Left colon (tissue), 2 donors: ENCODE measurements around the gene TUG1. TPM values are rescaled to one million over a fixed set of nuclear protein-coding genes. Genes with fewer than 3 reads are reported as not detected.

Experiments used
- ATAC-seq: fragments of 200-7000 bp; cut with Tn5 transposase; one replicate; pipeline ENCODE4 v1.9.1; 2020; ENCODE audit warnings: mild to moderate bottlenecking, moderate library complexity
- DNase-seq, 2 donors: peaks; one replicate each; pipeline ENCODE4 v3.0.0-alpha.2; 2020
- intact Hi-C, 2 donors: fragments of 100-400 bp; cut with DNase I in 1 of 2; cut with micrococcal nuclease in 1 of 2; formaldehyde crosslinking; loops; one replicate each; pipeline versions ENCODE4 v1.11.2 to v1.14.0; 2022; cut with DNase I, micrococcal nuclease
- long read RNA-seq: library from polyadenylated mRNA; unstranded; transcript quantifications from one replicate; pipeline ENCODE4 v2.0.0, GENCODE V29; 2021
- total RNA-seq, 2 donors: library from RNA; stranded (reverse); fragmentation: NEBNext Ultra II Directional; extraction: Animal tissue kit (Norgen Biotek cat#: 25700); gene quantifications; one replicate each; pipeline ENCODE4 v1.2.1, GENCODE V29; 2021
- donor health status: DM: no; HTN: no; CAD: no.
- donor health status: DM: yes; HTN: yes; CAD: no.

Gene TUG1
- 10 to 100 TPM; 67.4 to 72.1 TPM for total RNA-seq
- long read RNA-seq, full-length matches to known transcripts = 13 of 25 reads
- long read RNA-seq, partial matches to known transcripts = 8 of 25 reads
- long read RNA-seq, other reads (novel, unspliced or antisense) = 4 of 25 reads

DNA sequence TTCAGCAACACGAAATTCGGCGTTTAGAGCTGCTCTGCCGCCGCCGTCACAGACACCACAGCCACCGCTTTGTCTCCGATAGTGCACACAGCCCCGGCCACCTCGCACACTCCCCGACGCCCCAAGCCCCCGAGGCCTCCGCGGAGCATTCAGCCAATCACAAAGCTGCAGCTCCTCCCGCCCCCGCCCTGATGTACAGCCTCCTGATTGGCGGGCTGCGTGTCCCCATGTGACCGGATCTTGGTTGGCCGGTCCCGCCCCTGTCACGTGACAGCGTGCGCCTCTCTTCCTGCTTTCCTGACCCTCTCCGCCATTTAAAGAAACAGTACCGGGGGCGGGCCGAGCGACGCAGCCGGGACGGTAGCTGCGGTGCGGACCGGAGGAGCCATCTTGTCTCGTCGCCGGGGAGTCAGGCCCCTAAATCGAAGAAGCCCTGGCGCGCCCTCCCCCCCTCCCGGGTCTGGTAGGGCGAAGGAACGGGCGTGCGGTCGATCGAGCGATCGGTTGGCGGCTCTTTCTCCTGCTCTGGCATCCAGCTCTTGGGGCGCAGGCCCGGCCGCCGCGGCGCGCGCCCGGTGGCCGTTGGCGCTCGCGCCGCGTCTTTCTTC, at the start of gene TUG1:
Gene TUG1 (plus strand): TSS at position 342 of the 608 bp plus-strand sequence.
- intact Hi-C loops = no loop called here
- ATAC-seq (peak; percentile 94), DNase-seq (peak; percentile 99)

DNA sequence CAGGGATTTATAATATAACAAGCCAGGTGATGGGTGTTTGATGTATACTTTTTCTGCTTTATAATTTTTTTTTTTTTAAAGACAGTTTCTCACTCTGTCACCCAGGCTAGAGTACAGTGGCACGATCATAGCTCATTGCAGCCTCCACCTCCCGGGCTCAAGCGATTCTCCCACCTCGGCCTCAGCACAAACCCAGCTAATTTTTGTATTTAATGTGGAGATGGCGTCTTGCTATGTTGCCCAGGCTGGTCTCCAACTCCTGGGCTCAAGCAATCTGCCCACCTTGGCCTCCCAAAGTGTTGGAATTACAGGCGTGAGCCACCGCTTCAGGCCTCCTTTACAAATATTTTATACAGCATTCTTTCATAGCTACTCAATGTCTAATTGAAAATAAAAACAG, 49.1 kb upstream of the TUG1 start:
- DNase-seq = no peak

DNA sequence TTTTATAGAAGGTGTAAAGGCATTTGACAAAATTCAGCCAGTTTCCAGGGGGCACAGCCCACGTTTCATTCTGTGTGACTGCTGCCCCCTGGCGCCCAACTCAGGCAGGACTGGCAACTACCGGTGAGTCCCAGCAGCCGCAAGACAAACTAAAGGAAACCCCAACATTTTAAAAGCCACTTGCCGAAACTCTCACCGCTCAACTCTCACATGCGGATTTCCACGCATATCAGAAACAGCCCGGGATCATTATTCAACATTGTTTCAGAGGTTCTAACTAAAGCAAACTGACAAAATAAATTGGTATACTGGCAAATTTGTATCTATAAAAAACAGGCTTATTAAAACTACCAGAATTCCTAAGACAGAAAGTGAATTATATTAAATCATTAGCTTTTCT, 48.7 kb upstream of the TUG1 start:
- intact Hi-C loops = no loop called here
- peak; percentile 50 to 86 for DNase-seq
- ATAC-seq = peak; percentile 64

More for the DNA sequence above, 49.1 kb upstream of the TUG1 start:
- intact Hi-C loops = loop anchor here (10.0 kb wide), 2 partner anchors 155 to 285 kb away; partner anchors contain the start of gene SLC35E4 (in 1 of the 2)
- no peak for ATAC-seq

GRCh38 chr22:30921108-30921507, 48.0 kb upstream of the TUG1 start:
- intact Hi-C loops = no loop called here
- no peak for DNase-seq
- no peak for ATAC-seq

- peak; percentile 63 to 72 for DNase-seq
- peak; percentile 68 for ATAC-seq
- intact Hi-C loops = no loop called here
Measured at GRCh38 chr22:30922151-30922611, 46.9 kb upstream of the TUG1 start.

- ATAC-seq = no peak
- no peak for DNase-seq
Measured at GRCh38 chr22:30923168-30923900, 45.7 kb upstream of the TUG1 start.

GRCh38 chr22:30925667-30926066, 43.4 kb upstream of the TUG1 start:
- ATAC-seq (no peak), DNase-seq (no peak)
- intact Hi-C loops = no loop called here

More at GRCh38 chr22:30923168-30923900, 45.7 kb upstream of the TUG1 start:
- intact Hi-C loops = no loop called here

DNA sequence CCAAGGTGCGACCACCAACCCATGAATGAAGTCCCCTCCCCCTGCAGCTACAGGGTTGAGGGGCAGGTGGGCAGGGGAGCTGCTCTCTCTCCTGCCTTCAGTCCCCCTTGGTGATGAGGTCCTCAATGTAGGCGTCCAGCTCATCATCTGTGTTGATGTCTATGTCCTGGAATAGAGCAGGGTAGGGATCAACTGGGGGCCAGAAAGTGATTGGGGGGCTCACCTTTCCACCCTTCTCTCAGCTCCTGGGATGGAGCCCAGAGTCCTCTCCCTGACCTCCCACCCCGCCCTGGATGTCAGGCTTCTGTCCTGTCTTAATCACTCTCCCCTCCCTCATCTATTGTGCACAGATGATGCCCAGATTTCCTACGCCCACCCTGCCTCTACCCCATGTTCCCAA, 42.4 kb upstream of the TUG1 start:
- intact Hi-C loops = no loop called here

DNA sequence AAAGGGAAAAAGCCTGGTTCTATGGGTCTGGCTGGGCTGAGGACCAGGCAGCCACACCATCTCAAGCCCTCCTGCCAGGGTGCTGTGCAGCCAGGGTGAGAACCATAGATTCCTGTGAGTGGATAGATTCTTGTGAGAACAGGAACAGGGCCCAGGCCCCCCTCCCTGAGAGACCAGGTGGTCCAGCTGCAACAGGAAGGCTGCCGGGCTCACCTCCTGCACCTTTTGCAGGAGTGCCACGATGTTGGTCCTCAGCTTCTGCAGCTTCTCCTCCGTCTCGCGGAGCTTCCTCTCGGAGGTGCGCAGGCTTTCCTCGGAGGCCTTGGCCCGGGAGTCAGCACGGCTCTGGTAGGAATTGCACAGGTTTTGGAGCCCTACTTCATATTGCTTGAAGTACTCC, 41.3 kb upstream of the TUG1 start:
- DNase-seq = no peak
- intact Hi-C loops = no loop called here
- no peak for ATAC-seq

More for the DNA sequence above, 42.4 kb upstream of the TUG1 start:
- ATAC-seq = no peak
- no peak for DNase-seq

DNA sequence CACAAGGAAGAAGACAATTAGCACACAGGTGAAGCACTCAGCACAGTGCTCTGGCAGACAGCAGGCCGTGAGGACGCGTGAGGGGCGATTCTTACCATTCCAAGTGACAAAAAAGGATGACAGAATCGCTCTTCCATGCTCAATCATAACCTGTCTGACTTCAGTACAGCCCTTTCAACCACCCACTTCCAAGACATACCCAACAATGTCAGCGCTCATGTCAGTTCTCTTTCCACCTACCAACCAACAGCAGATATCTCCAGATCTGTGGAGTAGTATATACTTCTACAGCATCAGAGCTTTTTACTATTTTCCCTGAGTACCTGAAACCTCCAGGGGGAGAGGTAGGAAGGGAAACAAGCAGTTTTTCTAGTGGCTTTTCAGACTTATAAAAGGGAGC, 40.7 kb upstream of the TUG1 start:
- intact Hi-C loops = no loop called here
- ATAC-seq (no peak), DNase-seq (no peak)

DNA sequence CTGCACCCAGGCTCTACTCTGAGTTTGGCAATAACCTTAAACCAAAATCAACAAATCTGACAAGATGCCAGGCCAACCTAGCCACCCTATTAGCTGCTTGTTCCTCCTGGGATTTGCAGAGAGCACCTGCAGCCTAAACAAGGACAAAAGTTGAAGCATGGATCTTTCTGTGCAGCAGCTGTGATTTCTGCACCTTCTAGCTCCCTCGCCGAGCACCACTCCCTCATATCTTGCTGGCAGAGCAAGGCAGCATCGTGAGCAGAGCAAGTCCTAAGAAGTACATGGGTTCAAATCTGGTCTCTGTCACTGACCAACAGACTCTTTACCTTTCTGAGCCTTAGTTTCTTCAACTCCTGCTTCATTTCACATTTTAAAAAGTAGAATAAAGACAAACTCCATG, 38.8 kb upstream of the TUG1 start:
- intact Hi-C loops = no loop called here
- no peak for DNase-seq
- no peak for ATAC-seq

DNA sequence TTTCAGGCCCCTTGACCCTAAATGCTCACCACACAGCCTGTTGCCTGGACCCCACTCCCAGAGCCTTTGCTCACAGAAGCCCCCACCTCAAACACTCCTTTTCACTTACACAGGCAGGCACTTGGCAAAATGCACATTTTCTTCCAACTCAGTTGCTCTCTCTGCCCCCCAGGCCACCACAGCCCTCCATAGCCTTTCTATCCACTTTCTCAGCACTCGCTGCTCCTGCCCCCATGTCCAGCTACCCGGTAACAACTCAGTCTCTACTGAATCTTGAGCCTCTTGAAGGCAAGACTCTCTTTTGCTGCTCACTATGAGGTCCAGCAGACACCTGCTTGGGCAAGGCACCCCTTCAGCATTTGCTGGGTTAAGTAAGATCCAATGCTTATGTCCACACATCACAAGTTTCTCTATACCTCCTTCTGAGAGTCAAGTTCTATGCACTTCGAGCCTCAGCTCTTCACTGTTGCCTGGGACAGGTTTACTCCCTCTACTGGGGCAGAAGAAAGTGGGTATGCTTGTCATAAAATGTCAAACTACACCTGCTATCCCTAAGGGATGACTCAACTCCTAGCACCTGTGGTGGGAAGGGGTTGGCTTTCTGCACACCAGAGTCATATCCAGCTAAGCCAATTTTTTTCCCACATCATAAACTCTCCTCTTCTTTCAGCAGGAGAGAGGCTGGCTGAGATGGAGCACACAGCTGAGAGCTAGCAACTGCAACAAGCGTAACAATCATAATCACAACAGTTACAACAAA, 37.3 kb upstream of the TUG1 start:
- DNase-seq (no peak), ATAC-seq (no peak)
- intact Hi-C loops = no loop called here

DNA sequence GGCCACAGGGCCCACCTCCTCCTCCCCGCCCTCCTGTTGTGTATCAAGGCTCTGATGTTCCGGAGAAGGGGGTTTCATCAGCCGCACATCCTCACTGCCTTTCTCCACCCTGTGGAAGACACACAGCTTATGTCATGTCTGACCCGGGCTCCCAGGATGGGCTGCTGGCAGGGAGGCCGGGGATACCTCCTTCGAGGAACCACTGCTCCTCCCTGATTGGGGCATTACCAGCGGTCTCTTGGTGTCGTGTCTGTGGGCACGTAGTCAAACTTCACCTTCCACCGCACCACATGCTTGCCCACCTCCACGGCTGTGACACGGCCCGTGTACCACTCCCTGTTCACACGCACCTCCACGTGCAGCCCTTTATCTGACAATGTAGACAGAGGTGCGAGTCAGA, 36.4 kb upstream of the TUG1 start:
- DNase-seq (no peak), ATAC-seq (no peak)
- intact Hi-C loops = no loop called here

GRCh38 chr22:30933457-30933856, 35.6 kb upstream of the TUG1 start:
- intact Hi-C loops = no loop called here
- ATAC-seq = no peak
- no peak for DNase-seq

- ATAC-seq = no peak
- intact Hi-C loops = no loop called here
- no peak for DNase-seq
Measured at GRCh38 chr22:30934053-30934452, 35.0 kb upstream of the TUG1 start.

GRCh38 chr22:30940685-30941362, 28.2 kb upstream of the TUG1 start:
- ATAC-seq = no peak
- no peak for DNase-seq
- intact Hi-C loops = loop anchor here (10.0 kb wide), 2 partner anchors 154 to 204 kb away; partner anchors contain the start of gene PLA2G3 (in 1 of the 2)

DNA sequence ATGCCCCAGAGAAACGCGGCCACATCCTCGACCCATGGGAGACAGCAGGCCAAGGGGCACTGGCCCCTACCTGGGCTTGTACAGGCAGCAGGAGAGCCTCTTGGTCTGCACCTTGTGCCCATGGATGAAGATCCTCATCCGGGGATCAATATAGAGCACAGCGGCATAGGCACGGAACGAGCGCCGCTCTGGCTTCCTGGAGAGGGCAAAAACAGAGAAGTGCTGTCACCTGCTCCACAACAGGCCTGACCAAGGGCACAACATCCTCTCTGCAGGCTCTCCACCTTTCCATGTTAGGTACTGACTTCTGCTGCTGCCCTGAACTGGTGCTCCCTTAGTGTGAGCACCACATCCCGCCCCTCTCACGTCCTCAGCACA, 27.7 kb upstream of the TUG1 start:
- no peak for DNase-seq
- ATAC-seq = no peak
- intact Hi-C loops = loop anchor here (10.0 kb wide), 2 partner anchors 153 to 203 kb away; partner anchors contain the start of gene PLA2G3 (in 1 of the 2)

GRCh38 chr22:30943368-30943767, 25.7 kb upstream of the TUG1 start:
- no peak for ATAC-seq
- intact Hi-C loops = loop anchor here (10.0 kb wide), 2 partner anchors 151 to 201 kb away; partner anchors contain the start of gene PLA2G3 (in 1 of the 2)
- DNase-seq = no peak

DNA sequence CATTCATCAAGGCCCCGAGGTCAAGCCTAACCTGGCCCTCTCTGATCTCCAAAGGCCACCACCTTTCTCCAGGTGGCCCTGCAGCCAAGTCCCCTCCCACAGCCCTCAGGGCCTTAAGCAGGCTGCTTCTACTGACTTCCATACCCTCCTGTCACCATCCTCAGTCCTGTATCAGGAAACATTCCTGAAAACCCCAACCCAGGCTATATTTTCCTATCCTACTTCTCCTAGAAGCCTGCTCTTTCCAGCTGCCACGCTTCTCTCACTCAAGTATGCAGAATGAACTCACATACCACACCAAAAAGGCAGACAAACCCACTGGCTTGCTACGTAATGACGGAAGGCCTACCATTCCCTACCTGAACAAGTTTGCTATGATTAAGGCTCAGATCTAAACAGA, 24.1 kb upstream of the TUG1 start:
- intact Hi-C loops = loop anchor here (5.0 to 10.0 kb wide), 3 partner anchors 137 to 200 kb away; partner anchors contain the start of genes PLA2G3 (in 1 of the 2) and SMTN (in 1 of the 2)
- DNase-seq (no peak), ATAC-seq (no peak)
